Skin of body (tissue), 2 donors: ENCODE measurements around the gene FHIT. TPM values are rescaled to one million over a fixed set of nuclear protein-coding genes. Genes with fewer than 3 reads are reported as not detected.

Source experiments
- DNase-seq: peaks from one replicate; lab custom pipeline; 2025; lab: John Stamatoyannopoulos, UW
- total RNA-seq: library from RNA; depleted of rRNA; stranded (reverse); fragments of >200 nt; gene quantifications from one replicate; pipeline ENCODE4 v1.2.3, GENCODE V29; 2014

FHIT gene
- total RNA-seq, 1 donor from 2014 or later: 8.9 TPM

GRCh38 chr3:60298141-60298540 is 953.1 kb downstream of the FHIT start:
- DNase-seq: no peak

- peak; percentile 54 for DNase-seq
These were observed 957.1 kb downstream of the FHIT start for GRCh38 chr3:60294181-60294580.

- DNase-seq: no peak
These were observed 960.1 kb downstream of the FHIT start for GRCh38 chr3:60291115-60291514.

- DNase-seq: no peak
These were observed 961.1 kb downstream of the FHIT start for GRCh38 chr3:60290122-60290492.

GRCh38 chr3:60289341-60290121 is 961.7 kb downstream of the FHIT start:
- no peak for DNase-seq

- no peak for DNase-seq
These were observed 968.4 kb downstream of the FHIT start for GRCh38 chr3:60282866-60283265.

GRCh38 chr3:60281970-60282369 is 969.3 kb downstream of the FHIT start:
- DNase-seq: no peak

GRCh38 chr3:60277361-60277800 is 973.9 kb downstream of the FHIT start:
- DNase-seq: no peak

GRCh38 chr3:60276615-60277014 is 974.6 kb downstream of the FHIT start:
- no peak for DNase-seq

- no peak for DNase-seq
These were observed 976.6 kb downstream of the FHIT start for GRCh38 chr3:60274646-60275045.

GRCh38 chr3:60274098-60274497 is 977.2 kb downstream of the FHIT start:
- no peak for DNase-seq

GRCh38 chr3:60269829-60270266 is 981.4 kb downstream of the FHIT start:
- no peak for DNase-seq

- DNase-seq: no peak
These were observed 981.9 kb downstream of the FHIT start for GRCh38 chr3:60269377-60269776.

GRCh38 chr3:60268123-60268522 is 983.1 kb downstream of the FHIT start:
- DNase-seq: no peak

- no peak for DNase-seq
These were observed 984.8 kb downstream of the FHIT start for GRCh38 chr3:60266444-60266843.

GRCh38 chr3:60263191-60263590 is 988.1 kb downstream of the FHIT start:
- DNase-seq: no peak

GRCh38 chr3:60262546-60262945 is 988.7 kb downstream of the FHIT start:
- DNase-seq: no peak

- no peak for DNase-seq
These were observed 990.7 kb downstream of the FHIT start for GRCh38 chr3:60260546-60260945.

- no peak for DNase-seq
These were observed 1000.4 kb downstream of the FHIT start for GRCh38 chr3:60250810-60251209.

- DNase-seq: no peak
These were observed 1001.0 kb downstream of the FHIT start for GRCh38 chr3:60250206-60250605.

GRCh38 chr3:60246361-60246760 is 1004.9 kb downstream of the FHIT start:
- no peak for DNase-seq

- DNase-seq: no peak
These were observed 1007.8 kb downstream of the FHIT start for GRCh38 chr3:60243456-60243855.

- DNase-seq: no peak
These were observed 1010.8 kb downstream of the FHIT start for GRCh38 chr3:60240492-60240891.

GRCh38 chr3:60238550-60238949 is 1012.7 kb downstream of the FHIT start:
- no peak for DNase-seq
